HCT116 (cell line): ENCODE data around the gene DLG2.

Experiments
- CTCF ChIP-seq, 3 experiments: fragments of 200-600 bp in 1 of 3; sonication (generic) in 1 of 3; IDR thresholded peaks in 2 of 3; conservative IDR thresholded peaks in 1 of 3; 2 replicates each; pipeline ENCODE4 v1.5.1; 2012 to 2017; ENCODE audit warnings: low read depth in 2 of 3, low read length in 2 of 3, antibody characterized with exemption in 1 of 3, borderline replicate concordance in 1 of 3, control low read depth in 1 of 3, mild to moderate bottlenecking in 1 of 3, mixed read lengths in 1 of 3, mixed run types in 1 of 3, moderate library complexity in 1 of 3; ENCODE audit not compliant: insufficient read depth in 1 of 3
- JUND ChIP-seq: IDR thresholded peaks from 2 replicates; pipeline ENCODE4 v1.6.1; 2012
- MAX ChIP-seq: IDR thresholded peaks from 2 replicates; pipeline ENCODE4 v1.6.1; 2012
- RAD21 ChIP-seq: IDR thresholded peaks from 2 replicates; pipeline ENCODE4 v1.6.1; 2012; ENCODE audit warnings: low read depth, mild to moderate bottlenecking
- REST ChIP-seq: IDR thresholded peaks from 2 replicates; pipeline ENCODE4 v1.6.1; 2012; ENCODE audit warnings: low read depth
- SIN3A ChIP-seq: IDR thresholded peaks from 2 replicates; pipeline ENCODE4 v1.6.1; 2012; ENCODE audit warnings: low read depth
- ZBTB33 ChIP-seq: IDR thresholded peaks from 2 replicates; pipeline ENCODE4 v1.6.1; 2011; ENCODE audit warnings: mild to moderate bottlenecking, low read length, moderate library complexity; ENCODE audit not compliant: insufficient replicate concordance; ENCODE audit errors: extremely low read depth

- TF ChIP-seq JUND (no peak), MAX (no peak), CTCF (IDR thresholded peaks at IDR 0.05 in 2 of 3, conservative IDR thresholded peaks at IDR 0.05 in 1 of 3; ENCODE audit: borderline replicate concordance in 1 of 3, insufficient read depth in 1 of 3, low read depth in 2 of 3, low read length in 2 of 3) (no peak), SIN3A (no peak), REST (no peak), RAD21 (no peak), ZBTB33 (no peak)
These were observed 1189.8 kb downstream of the DLG2 start for GRCh38 chr11:84437071-84437980.
